NCI-H1105 treated with DMSO at 0.1 percent for 48 hours (cell line): ENCODE data around the gene ZNF33B.
"Not testable (repeated sequence)": the region's sequence is repeated elsewhere in the genome, so short reads cannot be mapped to it uniquely, and the experiment has no call there.

ENCODE experiments used
- DNase-seq: peaks from one replicate; lab custom pipeline; 2025; lab: John Stamatoyannopoulos, UW

Gene ZNF33B

GRCh38 chr10:42638055-42638820 lies at the start of gene ZNF33B:
TSS of gene ZNF33B (minus strand) at chr10:42638570. CDS start at chr10:42636928, 1,642 bp downstream.
- DNase-seq: peak; percentile 83

GRCh38 chr10:42684517-42684916 lies 46.1 kb upstream of the ZNF33B start:
- DNase-seq: no peak

- DNase-seq: no peak
Measured at GRCh38 chr10:42680267-42680666, 41.9 kb upstream of the ZNF33B start.

GRCh38 chr10:42665181-42665979 lies 27.0 kb upstream of the ZNF33B start:
- not testable (repeated sequence) for DNase-seq

GRCh38 chr10:42654419-42654818 lies 16.0 kb upstream of the ZNF33B start:
- no peak for DNase-seq

GRCh38 chr10:42652858-42653257 lies 14.5 kb upstream of the ZNF33B start:
- DNase-seq: no peak

- DNase-seq: no peak
Measured at GRCh38 chr10:42650374-42650773, 12.0 kb upstream of the ZNF33B start.

GRCh38 chr10:42648512-42648911 lies 10.1 kb upstream of the ZNF33B start:
- DNase-seq: no peak

GRCh38 chr10:42646687-42647640 lies 8.6 kb upstream of the ZNF33B start:
- DNase-seq: no peak

- no peak for DNase-seq
Measured at GRCh38 chr10:42646214-42646613, 7.8 kb upstream of the ZNF33B start.

- no peak for DNase-seq
Measured at GRCh38 chr10:42645516-42645915, 7.1 kb upstream of the ZNF33B start.

GRCh38 chr10:42645103-42645502 lies 6.7 kb upstream of the ZNF33B start:
- DNase-seq: no peak

GRCh38 chr10:42640610-42641229 lies 2.4 kb upstream of the ZNF33B start:
- DNase-seq: no peak

GRCh38 chr10:42638821-42639270 lies 476 bp upstream of the ZNF33B start:
- DNase-seq: no peak

- DNase-seq: no peak
Measured at GRCh38 chr10:42637648-42638054, 719 bp downstream of the ZNF33B start.

GRCh38 chr10:42637142-42637541 lies 1.2 kb downstream of the ZNF33B start:
- no peak for DNase-seq

- no peak for DNase-seq
Measured at GRCh38 chr10:42635098-42635497, 3.3 kb downstream of the ZNF33B start.

GRCh38 chr10:42632564-42632963 lies 5.8 kb downstream of the ZNF33B start:
- no peak for DNase-seq

- DNase-seq: no peak
Measured at GRCh38 chr10:42630537-42631134, 7.7 kb downstream of the ZNF33B start.

- DNase-seq: no peak
Measured at GRCh38 chr10:42623929-42624328, 14.4 kb downstream of the ZNF33B start.

- DNase-seq: no peak
Measured at GRCh38 chr10:42618424-42618823, 19.9 kb downstream of the ZNF33B start.
